ENCODE results near the gene RAB8A.
"Not testable (repeated sequence)": the region's sequence is repeated elsewhere in the genome, so short reads cannot be mapped to it uniquely, and the experiment has no call there.

Gene RAB8A

GRCh38 chr19:16098821-16099220 is 12.9 kb upstream of the RAB8A start:
- no peak overlapping the region for H3K4me3 ChIP-seq (replicated peaks in 1 of 2; ENCODE audit: low read depth in 2 of 2, low read length in 2 of 2)
- DNase-seq (ENCODE audit: low read depth in 2 of 2): peak in 1 of 2 donors; percentile 38
- TF ChIP-seq CTCF (IDR thresholded peaks at IDR 0.05; ENCODE audit: low read depth, low read length): no peak

- H3K4me3 ChIP-seq (replicated peaks in 1 of 2; ENCODE audit: low read depth in 2 of 2, low read length in 2 of 2); DNase-seq (ENCODE audit: low read depth in 2 of 2): not testable (repeated sequence)
These were observed 12.2 kb upstream of the RAB8A start for GRCh38 chr19:16099314-16099965.

- H3K4me3 ChIP-seq (replicated peaks in 1 of 2; ENCODE audit: low read depth in 2 of 2, low read length in 2 of 2): no peak overlapping the region
- no peak for TF ChIP-seq CTCF (IDR thresholded peaks at IDR 0.05; ENCODE audit: low read depth, low read length)
- DNase-seq (ENCODE audit: low read depth in 2 of 2): no peak
These were observed 11.2 kb upstream of the RAB8A start for GRCh38 chr19:16100524-16100923.

GRCh38 chr19:16104722-16105121 is 7.0 kb upstream of the RAB8A start:
- TF ChIP-seq CTCF (IDR thresholded peaks at IDR 0.05; ENCODE audit: low read depth, low read length): no peak
- peak in 1 of 2 donors; percentile 40 for DNase-seq (ENCODE audit: low read depth in 2 of 2)
- H3K4me3 ChIP-seq (replicated peaks in 1 of 2; ENCODE audit: low read depth in 2 of 2, low read length in 2 of 2): no peak overlapping the region

- TF ChIP-seq CTCF (IDR thresholded peaks at IDR 0.05; ENCODE audit: low read depth, low read length): no peak
- H3K4me3 ChIP-seq (replicated peaks in 1 of 2; ENCODE audit: low read depth in 2 of 2, low read length in 2 of 2): no peak overlapping the region
- DNase-seq (ENCODE audit: low read depth in 2 of 2): peak in 1 of 2 donors; percentile 62
These were observed 5.6 kb upstream of the RAB8A start for GRCh38 chr19:16106121-16106520.

GRCh38 chr19:16111909-16112752 is 442 bp downstream of the RAB8A start:
- peak overlapping the region; percentile 96 for H3K4me3 ChIP-seq (replicated peaks in 1 of 2; ENCODE audit: low read depth in 2 of 2, low read length in 2 of 2)
- no peak for DNase-seq (ENCODE audit: low read depth in 2 of 2)
- TF ChIP-seq CTCF (IDR thresholded peaks at IDR 0.05; ENCODE audit: low read depth, low read length): no peak

GRCh38 chr19:16112778-16113177 is 1.1 kb downstream of the RAB8A start:
- TF ChIP-seq CTCF (IDR thresholded peaks at IDR 0.05; ENCODE audit: low read depth, low read length): no peak
- H3K4me3 ChIP-seq (replicated peaks in 1 of 2; ENCODE audit: low read depth in 2 of 2, low read length in 2 of 2): peak overlapping the region; percentile 96
- DNase-seq (ENCODE audit: low read depth in 2 of 2): no peak

Data from cardiac fibroblast (primary cell).